ENCODE results near the gene GOLPH3L.

GRCh38 chr1:150688763-150689162 lies 8.2 kb downstream of the GOLPH3L start:
- no peak for TF ChIP-seq SUZ12 (IDR thresholded peaks at IDR 0.05; ENCODE audit: extremely low read depth, insufficient read depth, insufficient read length)
- no peak for TF ChIP-seq ZNF274 (IDR thresholded peaks at IDR 0.05; ENCODE audit: low read depth, low read length)
- TF ChIP-seq YY1 (IDR thresholded peaks at IDR 0.05; ENCODE audit: insufficient read depth, insufficient read length), result no peak
